Tibial artery (tissue), 4 donors: ENCODE measurements around the gene TMEM147.

Experiments used
- DNase-seq, 2 donors: peaks; one replicate each; pipeline ENCODE4 v3.0.0-alpha.2; 2019
- H3K27ac ChIP-seq, 2 donors: fragments of 200-600 bp; sonication (generic) in 1 of 2; 1 replicate in 1 of 2; 2 replicates in 1 of 2; pipeline ENCODE4 v1.5.1; 2018 to 2019; ENCODE audit warnings: mild to moderate bottlenecking in 1 of 2
- H3K27me3 ChIP-seq, 2 donors: fragments of 200-600 bp; sonication (generic) in 1 of 2; one replicate each; pipeline versions ENCODE4 v1.5.1 to v1.6.0; 2016 to 2019
- H3K36me3 ChIP-seq, 3 donors: fragments of 200-600 bp; sonication (generic) in 2 of 3; one replicate each; pipeline ENCODE4 v1.5.1; 2016 to 2019; ENCODE audit warnings: mild to moderate bottlenecking in 2 of 3
- H3K4me1 ChIP-seq, 4 donors: fragments of 200-600 bp; sonication (generic) in 2 of 4; 1 replicate in 3 of 4; 2 replicates in 1 of 4; pipeline ENCODE4 v1.5.1; 2016 to 2019
- H3K4me3 ChIP-seq, 2 donors: fragments of 200-600 bp; sonication (generic) in 1 of 2; 1 replicate in 1 of 2; 2 replicates in 1 of 2; pipeline ENCODE4 v1.5.1; 2018 to 2019; ENCODE audit warnings: mild to moderate bottlenecking in 2 of 2
- H3K9me3 ChIP-seq, 3 donors: fragments of 200-600 bp; sonication (generic) in 1 of 3; one replicate each; pipeline ENCODE4 v1.5.1; 2016 to 2019
- CTCF ChIP-seq, 2 experiments: fragments of 200-600 bp in 1 of 2; fragments of 450-650 bp in 1 of 2; IDR thresholded peaks; one replicate each; pipeline ENCODE4 v1.5.1; 2017 to 2019; ENCODE audit warnings: antibody characterized with exemption in 2 of 2, mild to moderate bottlenecking in 1 of 2, moderate library complexity in 1 of 2
- intact Hi-C: fragments of 100-400 bp; cut with DNase I; formaldehyde crosslinking; loops from one replicate; pipeline ENCODE4 v1.15.0; 2023; ENCODE audit warnings: low total_unique reads

Gene TMEM147

GRCh38 chr19:35509018-35509652 is 36.3 kb upstream of the TMEM147 start:
- TF ChIP-seq CTCF (IDR thresholded peaks at IDR 0.05), result no peak
- DNase-seq, result no peak
- peaks cover 0 to 42% of the 10 kb centered on the region in 2 donors for H3K27me3 ChIP-seq
- H3K4me1 ChIP-seq, result peaks cover 0 to 17% (median 8%) of the 10 kb centered on the region in 4 donors
- H3K9me3 ChIP-seq, result no peaks in the 10 kb centered on the region
- peak overlapping the region; percentile 40 to 48 for H3K4me3 ChIP-seq
- intact Hi-C loops, result no loop called here
- H3K36me3 ChIP-seq, result peaks cover 0 to 10% (median 0%) of the 10 kb centered on the region in 3 donors
- peak overlapping the region in 1 of 2 donors; percentile 12 for H3K27ac ChIP-seq

GRCh38 chr19:35509861-35510625 is 35.4 kb upstream of the TMEM147 start:
- Histone ChIP-seq H3K27me3 (peaks cover 0 to 47% of the 10 kb centered on the region in 2 donors), H3K9me3 (no peaks in the 10 kb centered on the region), H3K36me3 (peaks cover 0 to 10% (median 0%) of the 10 kb centered on the region in 3 donors), H3K4me1 (peaks cover 0 to 20% (median 8%) of the 10 kb centered on the region in 4 donors), H3K27ac (peak overlapping the region; percentile 38 to 51), H3K4me3 (peak overlapping the region; percentile 40 to 48)
- TF ChIP-seq CTCF (IDR thresholded peaks at IDR 0.05), result peak; percentile 81 to 91
- peak; percentile 49 to 74 for DNase-seq
- intact Hi-C loops, result no loop called here

DNA sequence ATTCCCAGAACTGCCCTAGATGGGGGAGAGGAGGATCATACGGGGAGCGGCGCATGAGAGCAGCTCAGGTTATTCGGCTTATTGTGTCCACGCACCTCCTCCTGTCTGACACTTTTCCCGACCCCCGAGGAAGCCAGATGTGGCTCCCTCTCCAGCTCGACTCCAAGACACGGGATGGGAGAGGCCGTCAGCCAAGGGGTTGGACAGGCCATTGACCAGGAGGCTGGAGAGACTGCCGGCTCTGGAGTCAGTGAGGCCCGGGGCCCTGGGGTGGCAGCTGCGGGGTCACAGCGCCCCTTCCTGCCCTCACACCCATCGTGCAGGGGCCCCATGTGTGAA is 34.8 kb upstream of the TMEM147 start:
- peaks cover 0 to 4% (median 0%) of the 10 kb centered on the region in 3 donors for H3K36me3 ChIP-seq
- H3K4me1 ChIP-seq, result peaks cover 0 to 20% (median 8%) of the 10 kb centered on the region in 4 donors
- H3K4me3 ChIP-seq, result peak overlapping the region; percentile 40 to 48
- peaks cover 0 to 47% of the 10 kb centered on the region in 2 donors for H3K27me3 ChIP-seq
- H3K27ac ChIP-seq, result no peak overlapping the region
- DNase-seq, result no peak
- TF ChIP-seq CTCF (IDR thresholded peaks at IDR 0.05), result no peak
- intact Hi-C loops, result no loop called here
- H3K9me3 ChIP-seq, result no peaks in the 10 kb centered on the region

GRCh38 chr19:35511337-35511736 is 34.1 kb upstream of the TMEM147 start:
- peaks cover 0 to 47% of the 10 kb centered on the region in 2 donors for H3K27me3 ChIP-seq
- H3K4me1 ChIP-seq, result peaks cover 0 to 20% (median 8%) of the 10 kb centered on the region in 4 donors
- H3K4me3 ChIP-seq, result no peak overlapping the region
- no peaks in the 10 kb centered on the region for H3K36me3 ChIP-seq
- no peak for TF ChIP-seq CTCF (IDR thresholded peaks at IDR 0.05)
- H3K27ac ChIP-seq, result no peak overlapping the region
- no peak for DNase-seq
- intact Hi-C loops, result no loop called here
- no peaks in the 10 kb centered on the region for H3K9me3 ChIP-seq

- Histone ChIP-seq H3K4me3 (no peak overlapping the region), H3K9me3 (no peaks in the 10 kb centered on the region), H3K27me3 (peaks cover 0 to 40% of the 10 kb centered on the region in 2 donors), H3K4me1 (peaks cover 0 to 20% (median 8%) of the 10 kb centered on the region in 4 donors), H3K36me3 (no peaks in the 10 kb centered on the region), H3K27ac (no peak overlapping the region)
- DNase-seq, result no peak
- intact Hi-C loops, result no loop called here
- no peak for TF ChIP-seq CTCF (IDR thresholded peaks at IDR 0.05)
Measured at GRCh38 chr19:35512831-35513627, 32.4 kb upstream of the TMEM147 start.
